ENCODE measurements around the gene FBXO44. TPM values are rescaled to one million over a fixed set of nuclear protein-coding genes. Genes with fewer than 3 reads are reported as not detected.

Gene FBXO44
- total and polyA plus RNA-seq, 8 donors, result 12.1 to 54.6 (median 16.3) TPM

DNA sequence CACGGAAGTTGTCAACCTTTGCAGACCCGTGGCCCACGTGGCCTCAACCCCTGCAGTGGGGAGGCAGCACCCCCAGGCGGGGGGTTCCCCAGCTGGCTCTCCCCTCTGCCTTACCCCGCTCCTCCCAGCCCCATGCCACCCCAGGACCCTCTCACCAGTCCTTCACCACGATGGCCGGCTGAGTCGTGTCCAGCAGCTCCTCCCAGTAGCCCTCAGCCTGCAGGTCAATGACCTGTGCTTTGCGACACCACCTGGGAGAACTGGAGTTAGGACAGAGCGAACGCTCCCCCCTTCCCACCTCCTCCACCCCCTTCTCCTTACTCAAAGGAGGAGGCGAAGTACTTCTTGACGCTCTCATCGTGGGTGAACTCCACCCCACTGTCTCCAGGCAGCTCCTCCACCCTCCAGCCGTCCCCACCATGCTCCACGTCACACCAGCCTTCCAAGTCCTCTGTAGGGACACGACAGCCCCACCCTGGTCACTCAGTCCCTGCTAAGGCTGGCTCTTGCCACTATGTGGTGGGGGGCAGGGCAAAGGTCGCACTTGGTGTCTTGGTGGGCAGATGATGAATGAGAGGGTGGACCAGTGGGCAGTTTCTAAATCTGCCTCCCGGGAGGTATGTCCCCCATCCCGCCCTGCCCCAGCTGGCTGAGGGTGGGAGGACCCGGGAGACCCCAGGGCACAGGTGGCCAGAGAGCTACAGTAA lies 4.9 kb upstream of the FBXO44 start:
- H3K9me3 ChIP-seq, result no peaks in the 10 kb centered on the region
- H3K4me1 ChIP-seq, result peaks cover 5 to 27% (median 20%) of the 10 kb centered on the region in 3 donors
- H3K27me3 ChIP-seq, result no peaks in the 10 kb centered on the region
- TF ChIP-seq, protein P1, sequence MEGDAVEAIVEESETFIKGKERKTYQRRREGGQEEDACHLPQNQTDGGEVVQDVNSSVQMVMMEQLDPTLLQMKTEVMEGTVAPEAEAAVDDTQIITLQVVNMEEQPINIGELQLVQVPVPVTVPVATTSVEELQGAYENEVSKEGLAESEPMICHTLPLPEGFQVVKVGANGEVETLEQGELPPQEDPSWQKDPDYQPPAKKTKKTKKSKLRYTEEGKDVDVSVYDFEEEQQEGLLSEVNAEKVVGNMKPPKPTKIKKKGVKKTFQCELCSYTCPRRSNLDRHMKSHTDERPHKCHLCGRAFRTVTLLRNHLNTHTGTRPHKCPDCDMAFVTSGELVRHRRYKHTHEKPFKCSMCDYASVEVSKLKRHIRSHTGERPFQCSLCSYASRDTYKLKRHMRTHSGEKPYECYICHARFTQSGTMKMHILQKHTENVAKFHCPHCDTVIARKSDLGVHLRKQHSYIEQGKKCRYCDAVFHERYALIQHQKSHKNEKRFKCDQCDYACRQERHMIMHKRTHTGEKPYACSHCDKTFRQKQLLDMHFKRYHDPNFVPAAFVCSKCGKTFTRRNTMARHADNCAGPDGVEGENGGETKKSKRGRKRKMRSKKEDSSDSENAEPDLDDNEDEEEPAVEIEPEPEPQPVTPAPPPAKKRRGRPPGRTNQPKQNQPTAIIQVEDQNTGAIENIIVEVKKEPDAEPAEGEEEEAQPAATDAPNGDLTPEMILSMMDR (IDR thresholded peaks at IDR 0.05), result no peak
- FAIRE-seq (no peak), ATAC-seq (no peak), DNase-seq (peak in 2 of 6 donors; percentile 68 to 83)
- WGBS, 2 donors, result 22 to 25% methylated on average over 20 to 21 of the region's 21 CpGs
- H3K36me3 ChIP-seq, result no peaks in the 10 kb centered on the region
- intact Hi-C loops (cut with DNase I), result loop anchor here in 2 of 3 donors (5.0 to 10.0 kb wide), 6 partner anchors 68 to 615 kb away; no protein-coding TSS in a partner anchor
- H3K4me3 ChIP-seq, result peak overlapping the region in 3 of 4 donors; percentile 23 to 37 (median 37)
- peak overlapping the region; percentile 73 to 91 (median 78) for H3K27ac ChIP-seq

DNA sequence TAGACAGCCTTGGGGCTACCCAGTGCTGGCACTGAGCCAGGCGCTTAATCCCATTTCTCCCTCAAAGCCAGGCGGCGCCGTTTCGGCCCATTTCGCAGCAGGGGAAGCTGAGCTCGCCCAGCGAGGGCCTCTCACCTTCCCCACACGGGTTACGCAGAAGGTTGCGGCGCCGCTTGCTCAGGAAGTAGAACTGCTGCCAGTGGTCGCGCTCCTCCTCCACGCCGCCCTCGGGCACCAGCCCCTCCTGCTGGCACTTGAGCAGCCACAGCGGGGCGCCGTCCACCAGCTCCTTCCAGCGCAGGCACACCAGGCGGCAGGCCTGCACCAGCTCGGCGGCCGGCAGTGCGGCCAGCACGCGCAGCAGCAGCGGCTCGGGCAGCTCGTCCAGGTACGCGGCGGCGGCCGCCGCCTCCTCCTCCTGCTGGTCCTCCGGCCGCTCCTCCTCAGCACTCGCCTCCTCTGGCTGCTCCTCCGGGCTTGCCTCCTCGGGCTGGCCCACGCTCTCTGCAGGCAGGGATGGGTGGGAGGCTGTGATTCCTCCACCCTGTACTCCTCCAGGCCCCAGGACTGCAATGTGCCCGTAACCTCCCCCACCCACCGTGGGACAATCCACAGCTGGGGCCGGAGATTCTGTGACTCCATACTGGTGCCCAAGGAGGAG lies 4.2 kb upstream of the FBXO44 start:
- Histone ChIP-seq H3K27ac (peak overlapping the region; percentile 73 to 91 (median 78)), H3K9me3 (no peaks in the 10 kb centered on the region), H3K4me3 (peak overlapping the region in 3 of 4 donors; percentile 23 to 37 (median 37)), H3K27me3 (no peaks in the 10 kb centered on the region), H3K36me3 (no peaks in the 10 kb centered on the region), H3K4me1 (peaks cover 5 to 32% (median 21%) of the 10 kb centered on the region in 3 donors)
- intact Hi-C loops (cut with DNase I), result loop anchor here in 2 of 3 donors (5.0 to 10.0 kb wide), 2 partner anchors 67 to 74 kb away; no protein-coding TSS in a partner anchor
- whole genome bisulfite sequencing, 2 donors, result 4% methylated on average over 43 to 47 of the region's 47 CpGs
- peak; percentile 68 to 77 (median 72) for ATAC-seq
- TF ChIP-seq, protein P1 (IDR thresholded peaks at IDR 0.05), result peak; percentile 44 to 65 (median 57)
- DNase-seq, result peak; percentile 91 to 97 (median 94)
- no peak for FAIRE-seq

- peak overlapping the region in 3 of 4 donors; percentile 23 to 37 (median 37) for H3K4me3 ChIP-seq
- FAIRE-seq (no peak), DNase-seq (no peak), ATAC-seq (no peak)
- no peaks in the 10 kb centered on the region for H3K27me3 ChIP-seq
- no peaks in the 10 kb centered on the region for H3K9me3 ChIP-seq
- 43 to 64% methylated on average over 4 of the region's 4 CpGs for WGBS, 2 donors
- H3K27ac ChIP-seq, result peak overlapping the region; percentile 73 to 91 (median 78)
- TF ChIP-seq, protein P1 (IDR thresholded peaks at IDR 0.05), result no peak
- peaks cover 5 to 35% (median 24%) of the 10 kb centered on the region in 3 donors for H3K4me1 ChIP-seq
- intact Hi-C loops (cut with DNase I), result loop anchor here in 2 of 3 donors (5.0 to 10.0 kb wide), 2 partner anchors 66 to 74 kb away; no protein-coding TSS in a partner anchor
- H3K36me3 ChIP-seq, result no peaks in the 10 kb centered on the region
Observed at GRCh38 chr1:11651017-11651416, 3.7 kb upstream of the FBXO44 start.

GRCh38 chr1:11652203-11652780 lies 2.4 kb upstream of the FBXO44 start:
- no peak for FAIRE-seq
- TF ChIP-seq, protein P1 (IDR thresholded peaks at IDR 0.05), result no peak
- intact Hi-C loops (cut with DNase I), result loop anchor here in 2 of 3 donors (5.0 to 10.0 kb wide), 2 partner anchors 65 to 73 kb away; no protein-coding TSS in a partner anchor

More at GRCh38 chr1:11652203-11652780, 2.4 kb upstream of the FBXO44 start:
- Histone ChIP-seq H3K4me1 (peaks cover 5 to 35% (median 24%) of the 10 kb centered on the region in 3 donors), H3K36me3 (no peaks in the 10 kb centered on the region), H3K27ac (peak overlapping the region; percentile 33 to 91 (median 68)), H3K27me3 (no peaks in the 10 kb centered on the region), H3K4me3 (peak overlapping the region in 2 of 4 donors; percentile 67 to 71), H3K9me3 (no peaks in the 10 kb centered on the region)
- no peak for DNase-seq
- no peak for ATAC-seq
- WGBS, 2 donors, result 74 to 82% methylated on average over 11 of the region's 11 CpGs
